Fibroblast of gingiva (primary cell): ENCODE data around the gene SMARCC2.
A peak's percentile ranks its signal among the peaks of the same experiment; 100 is the strongest.

Experiments
- DNase-seq: peaks from one replicate; pipeline ENCODE4 v3.0.0-alpha.2; 2011; ENCODE audit warnings: low read depth

SMARCC2 gene

GRCh38 chr12:56189099-56189917 is at the start of gene SMARCC2:
TSS of gene SMARCC2 (minus strand) at chr12:56189483. CDS start at chr12:56189461, 22 bp downstream.
- DNase-seq = peak; percentile 81

DNA sequence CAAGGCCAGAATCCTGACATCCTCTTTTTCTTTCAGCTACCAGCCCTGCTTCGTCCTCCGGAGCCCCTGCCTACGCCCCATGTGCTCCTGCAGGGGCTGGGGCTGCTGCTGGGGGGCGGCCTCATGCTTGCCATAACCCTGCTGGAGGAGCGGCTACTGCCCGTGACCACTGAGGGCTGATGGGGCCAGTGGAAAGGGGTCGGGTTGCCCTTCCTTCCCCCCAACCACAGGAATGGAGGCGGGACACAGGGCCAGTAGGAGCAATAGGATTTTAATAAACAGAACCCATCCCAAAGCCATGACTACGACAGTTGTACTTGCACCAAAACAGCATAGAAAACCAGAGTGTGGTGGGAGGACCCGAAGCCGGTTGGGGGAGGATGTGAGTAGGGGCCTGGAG is 48.3 kb upstream of the SMARCC2 start:
- no peak for DNase-seq

GRCh38 chr12:56236985-56237384 is 47.7 kb upstream of the SMARCC2 start:
- no peak for DNase-seq

- no peak for DNase-seq
These were observed 46.8 kb upstream of the SMARCC2 start for GRCh38 chr12:56236091-56236490.

GRCh38 chr12:56234746-56235436 is 45.6 kb upstream of the SMARCC2 start:
- DNase-seq = no peak

GRCh38 chr12:56231184-56231582 is 41.9 kb upstream of the SMARCC2 start:
- DNase-seq = no peak

GRCh38 chr12:56230432-56231183 is 41.3 kb upstream of the SMARCC2 start:
- DNase-seq = no peak

- DNase-seq = no peak
These were observed 40.7 kb upstream of the SMARCC2 start, which contains the start of gene SLC39A5 for GRCh38 chr12:56229916-56230431. TSS of gene SLC39A5 (plus strand) at chr12:56230051. CDS start at chr12:56231275, 1,224 bp downstream.

DNA sequence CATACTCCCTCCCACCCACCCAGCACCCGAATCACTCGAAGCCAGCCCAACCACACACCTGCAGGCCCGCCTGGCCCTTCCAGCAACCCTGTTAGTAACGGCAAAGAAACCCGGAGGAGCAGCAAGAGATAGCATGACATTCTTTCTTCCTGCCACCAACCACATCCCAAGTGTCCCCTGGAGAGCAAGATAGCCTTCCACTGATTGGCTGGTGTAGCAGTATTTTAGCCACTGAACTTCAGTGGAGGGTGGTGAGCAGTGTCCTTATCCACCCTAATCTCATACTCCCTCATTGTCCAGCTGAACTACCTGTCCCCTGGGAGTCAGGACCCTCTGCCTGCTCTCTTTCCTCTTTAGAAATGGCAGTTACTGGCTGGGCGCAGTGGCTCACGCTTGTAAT is 39.8 kb upstream of the SMARCC2 start:
- no peak for DNase-seq

DNA sequence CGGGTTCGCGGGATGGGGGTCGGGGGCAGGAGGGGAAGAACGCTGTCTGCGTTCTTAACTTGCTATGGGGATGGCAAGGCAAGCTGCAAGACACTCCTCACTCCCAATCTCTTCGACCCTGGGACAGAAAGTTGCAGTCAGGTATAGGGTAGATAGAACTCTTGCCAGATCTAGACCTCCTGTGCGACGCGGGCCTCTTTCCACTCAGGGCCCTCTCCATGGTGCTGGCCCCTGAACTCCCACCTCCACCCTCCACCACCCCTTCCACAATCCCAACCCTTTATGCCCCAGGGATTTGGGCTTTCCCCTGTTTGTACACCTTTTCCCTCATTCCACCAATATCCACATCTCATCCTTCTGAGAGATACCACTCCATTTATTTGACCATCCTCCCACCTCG is 35.7 kb upstream of the SMARCC2 start:
- no peak for DNase-seq

DNA sequence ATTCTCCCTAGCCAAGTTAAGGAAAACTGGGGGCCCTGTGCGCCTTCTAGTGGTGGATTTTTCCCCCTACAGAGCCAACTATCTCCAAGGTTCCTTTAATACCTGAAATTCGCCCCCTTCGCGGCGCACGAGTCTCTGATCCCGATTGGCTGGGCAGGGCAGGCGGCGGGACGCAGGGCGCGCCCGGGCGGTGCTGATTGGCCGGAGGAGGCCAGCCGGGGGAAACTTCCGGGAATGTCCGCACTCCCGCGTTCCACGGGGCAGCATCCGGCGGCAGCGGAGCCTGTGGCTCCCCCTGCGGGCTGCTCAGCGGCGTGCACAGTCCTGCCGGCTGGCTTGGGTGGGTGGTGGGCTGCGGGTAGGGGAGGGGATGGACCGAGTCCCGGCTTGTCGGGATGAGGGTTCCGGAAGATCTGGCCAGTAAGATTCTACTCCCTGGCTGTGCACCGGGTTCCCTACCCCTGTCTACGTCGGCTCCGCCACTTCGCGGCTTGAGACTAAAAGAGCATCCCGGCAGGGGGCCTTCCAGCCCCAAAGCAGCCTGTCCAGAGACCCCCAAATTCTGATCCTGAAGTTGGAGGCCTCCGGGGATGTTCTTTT is 34.9 kb upstream of the SMARCC2 start, which contains the start of gene NABP2:
Gene NABP2 (plus strand): TSS at position 241 of the 600 bp plus-strand sequence. CDS start 515 bp downstream, outside the sequence.
- DNase-seq = peak; percentile 97

DNA sequence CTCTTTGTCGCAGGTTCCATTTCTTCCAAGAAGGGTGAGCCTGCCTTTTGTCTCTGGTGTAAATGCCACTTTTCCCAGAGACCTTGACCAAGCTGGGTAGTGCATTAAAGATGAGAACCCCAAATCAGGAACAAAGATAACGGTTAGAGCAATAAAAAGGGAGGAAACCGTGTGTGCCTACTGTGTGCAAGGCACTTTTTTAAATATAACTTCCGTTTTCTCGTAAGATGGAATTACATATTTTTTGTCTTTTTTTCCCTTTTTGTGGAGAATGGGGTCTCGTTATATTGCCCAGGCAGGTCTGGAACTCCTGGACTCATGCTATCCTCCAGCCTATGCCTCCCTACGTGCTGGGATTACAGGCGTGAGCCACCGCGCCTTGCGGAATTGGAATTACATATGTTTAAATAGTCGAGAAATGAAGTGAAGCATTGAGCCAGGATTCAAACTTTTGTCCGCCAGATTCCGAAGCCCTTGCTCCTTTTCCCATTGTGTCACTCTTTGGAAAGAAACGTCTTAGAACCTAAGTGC is 34.4 kb upstream of the SMARCC2 start:
- no peak for DNase-seq

GRCh38 chr12:56222531-56222895 is 33.2 kb upstream of the SMARCC2 start:
- no peak for DNase-seq

- DNase-seq = peak; percentile 98
These were observed 32.7 kb upstream of the SMARCC2 start, which contains the start of gene RNF41 for GRCh38 chr12:56221757-56222530. TSS of gene RNF41 (minus strand) at chr12:56221922. CDS start at chr12:56214047, 7,875 bp downstream.

- peak; percentile 87 for DNase-seq
These were observed 32.0 kb upstream of the SMARCC2 start for GRCh38 chr12:56221232-56221756.

GRCh38 chr12:56220611-56221231 is 31.4 kb upstream of the SMARCC2 start:
- peak; percentile 50 for DNase-seq

GRCh38 chr12:56219840-56220239 is 30.6 kb upstream of the SMARCC2 start:
- DNase-seq = no peak

GRCh38 chr12:56216461-56216860 is 27.2 kb upstream of the SMARCC2 start:
- no peak for DNase-seq

DNA sequence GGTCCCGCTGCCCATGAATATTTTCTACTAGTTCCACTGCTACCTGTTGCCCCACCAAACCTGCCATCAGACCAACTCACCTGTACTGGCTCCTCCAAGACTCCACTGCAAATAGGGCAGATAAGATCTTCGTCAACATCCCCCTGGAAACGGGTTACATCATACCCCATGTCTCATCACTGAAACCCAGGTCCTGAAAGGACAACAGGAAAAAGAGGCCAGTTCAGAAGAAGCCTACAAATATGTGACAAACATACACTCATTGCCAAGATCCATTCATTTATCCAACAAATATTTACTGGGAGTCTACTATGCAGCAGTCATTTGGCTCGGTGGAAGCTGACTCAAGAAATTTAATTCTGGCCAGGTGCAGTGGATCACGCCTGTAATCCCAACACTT is 24.6 kb upstream of the SMARCC2 start:
- no peak for DNase-seq

DNA sequence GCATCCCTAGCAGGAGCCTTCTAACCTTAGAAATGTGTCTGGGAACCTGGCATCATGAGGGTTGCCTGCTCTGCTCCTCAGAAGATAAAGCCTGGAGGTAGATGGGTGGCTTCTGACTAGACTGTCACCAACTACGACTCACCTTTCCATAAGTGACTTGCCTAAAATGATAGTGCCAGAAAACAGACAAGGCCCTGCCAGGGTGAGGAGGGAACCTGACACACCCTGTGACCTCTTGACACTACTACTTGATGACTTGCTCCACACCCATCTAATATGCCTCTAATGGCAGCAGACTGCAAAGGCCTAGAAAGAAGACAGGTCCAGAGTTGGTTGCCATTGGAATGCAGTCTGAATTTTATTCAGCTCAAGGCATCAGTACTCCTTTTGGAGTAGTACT is 23.1 kb upstream of the SMARCC2 start:
- no peak for DNase-seq
